GM12892 (cell line): ENCODE measurements around the gene KRT28.

Source experiments
- POLR2A ChIP-seq: IDR thresholded peaks from 2 replicates; pipeline ENCODE4 v1.6.1; 2011; ENCODE audit warnings: low read depth, low read length, control low read depth
- POLR2AphosphoS5 ChIP-seq: IDR thresholded peaks from 2 replicates; pipeline ENCODE4 v1.6.1; 2011; ENCODE audit warnings: low read depth, low read length, control low read depth
- TAF1 ChIP-seq: IDR thresholded peaks from 2 replicates; pipeline ENCODE4 v1.6.1; 2011; ENCODE audit warnings: low read depth, mild to moderate bottlenecking, control low read depth, low read length, borderline replicate concordance

DNA sequence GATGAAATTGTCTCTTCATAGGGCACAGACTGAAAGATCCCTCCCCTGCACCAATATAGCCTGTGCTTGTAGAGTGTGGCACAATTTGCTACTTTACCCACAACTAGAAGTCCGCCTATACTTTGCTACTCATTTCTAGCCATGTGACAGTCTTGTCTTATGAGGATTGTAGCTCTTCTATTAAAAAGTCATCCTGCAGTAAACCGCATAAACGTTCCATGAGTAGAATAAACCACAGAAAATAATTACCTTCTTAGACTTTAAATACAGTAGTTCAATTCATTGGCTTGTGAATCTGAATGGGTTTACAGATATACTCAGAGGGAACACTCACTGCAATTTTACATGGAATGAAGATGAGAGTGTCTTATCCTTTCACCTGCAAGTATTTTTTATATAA lies 21.8 kb downstream of the KRT28 start:
- TF ChIP-seq POLR2A: no peak
- TF ChIP-seq POLR2AphosphoS5: no peak
- no peak for TF ChIP-seq TAF1
